Keratinocyte (primary cell): ENCODE measurements around the gene FAM3B. TPM values are rescaled to one million over a fixed set of nuclear protein-coding genes. Genes with fewer than 3 reads are reported as not detected.

ENCODE experiments used
- DNase-seq: peaks from one replicate; pipeline ENCODE4 v3.0.0-alpha.2; 2011; ENCODE audit warnings: low read depth, missing footprints, low spot score
- FAIRE-seq: peaks from 2 replicates; lab custom pipeline; 2011; peaks lifted over from hg19 to GRCh38; lab: Jason Lieb, UNC
- H2AFZ ChIP-seq: 2 replicates; pipeline ENCODE4 v1.6.0; 2012; ENCODE audit warnings: low read length, control low read depth, inconsistent platforms; ENCODE audit not compliant: control insufficient read depth
- H3K27ac ChIP-seq: 2 replicates; pipeline ENCODE4 v1.5.1; 2011; ENCODE audit warnings: low read length; ENCODE audit not compliant: control insufficient read depth, insufficient read depth
- H3K27me3 ChIP-seq: 3 replicates; pipeline ENCODE4 v1.6.0; 2011; ENCODE audit warnings: low read length; ENCODE audit not compliant: control insufficient read depth, insufficient read depth; ENCODE audit errors: extremely low read depth
- H3K36me3 ChIP-seq, 2 experiments: 2 replicates in 1 of 2; 3 replicates in 1 of 2; pipeline ENCODE4 v1.5.1; 2011; ENCODE audit warnings: low read length in 2 of 2, mild to moderate bottlenecking in 1 of 2; ENCODE audit not compliant: control insufficient read depth in 2 of 2, insufficient read depth in 2 of 2; ENCODE audit errors: extremely low read depth in 1 of 2
- H3K4me1 ChIP-seq: 3 replicates; pipeline ENCODE4 v1.5.1; 2011; ENCODE audit warnings: low read length; ENCODE audit not compliant: control insufficient read depth, insufficient read depth; ENCODE audit errors: extremely low read depth
- H3K4me2 ChIP-seq: 3 replicates; pipeline ENCODE4 v1.6.0; 2011; ENCODE audit warnings: low read depth, low read length; ENCODE audit not compliant: control insufficient read depth, insufficient read depth; ENCODE audit errors: extremely low read depth
- H3K4me3 ChIP-seq, 3 experiments: fragments of 200-600 bp in 1 of 3; sonication (generic) in 1 of 3; 2 replicates in 2 of 3; 3 replicates in 1 of 3; pipeline ENCODE4 v1.5.1; 2011 to 2016; ENCODE audit warnings: low read length in 3 of 3, mild to moderate bottlenecking in 3 of 3, control low read depth in 2 of 3, inconsistent platforms in 1 of 3, low read depth in 1 of 3, mixed read lengths in 1 of 3, mixed run types in 1 of 3, moderate library complexity in 1 of 3; ENCODE audit not compliant: control insufficient read depth in 2 of 3, insufficient read depth in 2 of 3; ENCODE audit errors: extremely low read depth in 1 of 3
- H3K79me2 ChIP-seq: 2 replicates; pipeline ENCODE4 v1.6.0; 2012; ENCODE audit warnings: low read length; ENCODE audit not compliant: control insufficient read depth, insufficient read depth
- H3K9ac ChIP-seq: 3 replicates; pipeline ENCODE4 v1.6.0; 2011; ENCODE audit warnings: low read length; ENCODE audit not compliant: control insufficient read depth, insufficient read depth; ENCODE audit errors: extremely low read depth
- H3K9me1 ChIP-seq: 3 replicates; pipeline ENCODE4 v1.6.0; 2011; ENCODE audit warnings: low read length; ENCODE audit not compliant: control insufficient read depth, insufficient read depth; ENCODE audit errors: extremely low read depth
- H3K9me3 ChIP-seq: 2 replicates; pipeline ENCODE4 v1.5.1; 2012; ENCODE audit warnings: low read depth, low read length; ENCODE audit not compliant: control insufficient read depth
- H4K20me1 ChIP-seq: 3 replicates; pipeline ENCODE4 v1.6.0; 2011; ENCODE audit warnings: low read length; ENCODE audit not compliant: control insufficient read depth, insufficient read depth; ENCODE audit errors: extremely low read depth
- EZH2 ChIP-seq: IDR thresholded peaks from one replicate; pipeline ENCODE4 v1.6.1; 2012; ENCODE audit warnings: inconsistent platforms, mild to moderate bottlenecking, low read length, moderate library complexity
- dilution Hi-C: fragments of 300-500 bp; cut with MboI; formaldehyde crosslinking; loops from one replicate; pipeline ENCODE4 v1.7.0; 2020; ENCODE audit warnings: low sequenced_read_pairs; ENCODE audit not compliant: extremely low pct_ligation_motif_present
- polyA plus RNA-seq, 5 experiments: library from polyadenylated mRNA; depleted of rRNA in 3 of 5; stranded (reverse) in 3 of 5; stranded (forward) in 1 of 5; unstranded in 1 of 5; fragments of >200 nt; gene quantifications; 1 replicate in 1 of 5; 2 replicates in 3 of 5; 3 replicates in 1 of 5; pipeline versions ENCODE4 v1.2.1 to v1.2.3, GENCODE V29; 2011 to 2012; ENCODE audit warnings: missing spikeins in 2 of 5, low read depth in 1 of 5, low replicate concordance in 1 of 5
- TF ChIP-seq, protein P1 (sequence below), 3 experiments: IDR thresholded peaks in 1 of 3; conservative IDR thresholded peaks in 1 of 3; optimal IDR thresholded peaks in 1 of 3; 2 replicates in 2 of 3; 3 replicates in 1 of 3; pipeline versions ENCODE3 to v1.5.1; 2011; ENCODE audit warnings: low read length in 3 of 3, mild to moderate bottlenecking in 3 of 3, moderate library complexity in 2 of 3, control low read depth in 1 of 3, inconsistent platforms in 1 of 3; ENCODE audit not compliant: insufficient read depth in 2 of 3; ENCODE audit errors: extremely low read depth in 1 of 3

Gene FAM3B
- polyA plus RNA-seq, 1 donor (not counting 4 experiments of a cell fraction or from before 2014, with no cell fraction given) = not detected

DNA sequence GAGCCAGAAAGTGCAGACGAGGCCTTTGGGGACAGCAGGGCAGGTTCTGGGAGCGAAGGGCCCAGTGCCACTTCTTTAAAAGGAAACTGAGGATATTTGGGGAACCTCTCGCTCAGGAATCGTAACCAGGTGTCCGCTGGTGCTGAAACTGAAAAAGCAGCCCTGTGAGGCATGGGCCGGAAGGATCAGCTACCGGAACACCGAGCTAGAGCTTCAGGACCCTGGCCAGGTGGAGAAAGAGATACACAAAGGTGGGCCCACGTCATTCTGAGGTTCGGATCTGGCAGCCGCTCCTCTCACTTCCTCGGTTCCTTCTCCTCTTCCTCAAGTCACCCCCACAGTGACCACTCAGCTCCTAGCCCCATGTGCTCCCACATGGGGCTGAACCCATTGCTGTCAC, 63.3 kb downstream of the FAM3B start:
- peaks cover 21% of the 10 kb centered on the region for H3K27me3 ChIP-seq
- no peak overlapping the region for H3K9ac ChIP-seq
- H3K4me3 ChIP-seq = no peak overlapping the region
- no peaks in the 10 kb centered on the region for H4K20me1 ChIP-seq
- H3K9me1 ChIP-seq = no peaks in the 10 kb centered on the region
- no peak overlapping the region for H3K4me2 ChIP-seq
- H3K36me3 ChIP-seq = no peaks in the 10 kb centered on the region
- no peaks in the 10 kb centered on the region for H3K4me1 ChIP-seq
- no peak for TF ChIP-seq EZH2
- TF ChIP-seq, protein P1, sequence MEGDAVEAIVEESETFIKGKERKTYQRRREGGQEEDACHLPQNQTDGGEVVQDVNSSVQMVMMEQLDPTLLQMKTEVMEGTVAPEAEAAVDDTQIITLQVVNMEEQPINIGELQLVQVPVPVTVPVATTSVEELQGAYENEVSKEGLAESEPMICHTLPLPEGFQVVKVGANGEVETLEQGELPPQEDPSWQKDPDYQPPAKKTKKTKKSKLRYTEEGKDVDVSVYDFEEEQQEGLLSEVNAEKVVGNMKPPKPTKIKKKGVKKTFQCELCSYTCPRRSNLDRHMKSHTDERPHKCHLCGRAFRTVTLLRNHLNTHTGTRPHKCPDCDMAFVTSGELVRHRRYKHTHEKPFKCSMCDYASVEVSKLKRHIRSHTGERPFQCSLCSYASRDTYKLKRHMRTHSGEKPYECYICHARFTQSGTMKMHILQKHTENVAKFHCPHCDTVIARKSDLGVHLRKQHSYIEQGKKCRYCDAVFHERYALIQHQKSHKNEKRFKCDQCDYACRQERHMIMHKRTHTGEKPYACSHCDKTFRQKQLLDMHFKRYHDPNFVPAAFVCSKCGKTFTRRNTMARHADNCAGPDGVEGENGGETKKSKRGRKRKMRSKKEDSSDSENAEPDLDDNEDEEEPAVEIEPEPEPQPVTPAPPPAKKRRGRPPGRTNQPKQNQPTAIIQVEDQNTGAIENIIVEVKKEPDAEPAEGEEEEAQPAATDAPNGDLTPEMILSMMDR (optimal IDR thresholded peaks at IDR 0.05 in 1 of 3, IDR thresholded peaks at IDR 0.05 in 1 of 3, conservative IDR thresholded peaks at IDR 0.05 in 1 of 3; ENCODE audit: extremely low read depth in 1 of 3, insufficient read depth in 2 of 3, low read length in 3 of 3) = no peak
- H3K79me2 ChIP-seq = no peaks in the 10 kb centered on the region
- no peak overlapping the region for H3K27ac ChIP-seq
- no peaks in the 10 kb centered on the region for H3K9me3 ChIP-seq
- dilution Hi-C loops = no loop called here
- no peak overlapping the region for H2AFZ ChIP-seq
- DNase-seq (no peak), FAIRE-seq (no peak)

DNA sequence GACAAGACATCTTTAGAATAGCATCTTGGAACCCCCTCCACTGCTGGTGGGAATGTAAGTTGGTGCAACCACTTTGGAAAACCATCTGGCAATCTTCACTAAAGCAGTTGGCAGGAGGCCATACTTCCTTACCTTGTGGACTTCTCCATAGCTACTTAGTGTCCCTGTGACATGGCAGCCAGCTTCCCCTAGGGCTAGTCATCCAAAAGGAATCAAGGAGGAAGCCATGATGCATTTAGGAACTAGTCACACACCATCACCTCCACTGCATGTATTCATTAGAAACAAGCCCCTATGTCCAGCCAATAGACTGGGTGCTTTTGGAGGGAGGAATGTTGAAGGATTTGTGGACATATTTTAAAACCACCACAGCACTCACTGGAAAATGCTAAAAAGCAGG, 65.1 kb downstream of the FAM3B start:
- no peak overlapping the region for H2AFZ ChIP-seq
- H3K27ac ChIP-seq = no peak overlapping the region
- H3K36me3 ChIP-seq = no peaks in the 10 kb centered on the region
- no peak overlapping the region for H3K9ac ChIP-seq
- no peak overlapping the region for H3K4me2 ChIP-seq
- peaks cover 21% of the 10 kb centered on the region for H3K27me3 ChIP-seq
- DNase-seq (no peak), FAIRE-seq (no peak)
- H3K4me1 ChIP-seq = no peaks in the 10 kb centered on the region
- H3K79me2 ChIP-seq = no peaks in the 10 kb centered on the region
- no peaks in the 10 kb centered on the region for H3K9me3 ChIP-seq
- H3K9me1 ChIP-seq = no peaks in the 10 kb centered on the region
- dilution Hi-C loops = no loop called here
- H3K4me3 ChIP-seq = no peak overlapping the region
- TF ChIP-seq EZH2 = no peak
- TF ChIP-seq, protein P1 (optimal IDR thresholded peaks at IDR 0.05 in 1 of 3, IDR thresholded peaks at IDR 0.05 in 1 of 3, conservative IDR thresholded peaks at IDR 0.05 in 1 of 3; ENCODE audit: extremely low read depth in 1 of 3, insufficient read depth in 2 of 3, low read length in 3 of 3) = no peak
- H4K20me1 ChIP-seq = no peaks in the 10 kb centered on the region
